GM12878 (cell line): ENCODE measurements around the gene IFIT5. TPM values are rescaled to one million over a fixed set of nuclear protein-coding genes. Genes with fewer than 3 reads are reported as not detected.

Experiments used
- ATAC-seq: fragments of 200-7000 bp; cut with Tn5 transposase; 3 replicates; pipeline ENCODE4 v1.9.1; 2020; ENCODE audit warnings: mild to moderate bottlenecking, moderate library complexity
- BruUV-seq: library from RNA; stranded (reverse); fragments of 400-500 nt; replicated peaks from 2 replicates; lab custom pipeline; 2021; lab: Mats Ljungman, UMichigan
- CTCF ChIA-PET: fragments of 300-600 bp; sonication (Branson Sonifier 250); formaldehyde crosslinking; extraction: SDS; loops from one replicate; lab custom pipeline; 2021; ENCODE audit warnings: inconsistent platforms; lab: Yijun Ruan, JAX
- POLR2A ChIA-PET: fragments of 350-600 bp; formaldehyde crosslinking; extraction: SDS; loops from one replicate; lab custom pipeline; 2021; ENCODE audit warnings: inconsistent platforms; lab: Charles Lee
- RAD21 ChIA-PET: fragments of 300-600 bp; sonication (Branson Sonifier 250); formaldehyde crosslinking; loops from one replicate; lab custom pipeline; 2023; ENCODE audit warnings: antibody characterized with exemption; ENCODE audit not compliant: unreplicated experiment; lab: Charles Lee
- SMC1A ChIA-PET: fragments of 300-600 bp; sonication (Branson Sonifier 250); formaldehyde crosslinking; loops from one replicate; lab custom pipeline; 2023; ENCODE audit not compliant: unreplicated experiment, uncharacterized antibody; lab: Charles Lee
- DNase-seq: peaks from one replicate; pipeline ENCODE4 v3.0.0-alpha.2; 2011; ENCODE audit warnings: low read depth, low spot score
- FAIRE-seq: peaks from 3 replicates; lab custom pipeline; 2011; peaks lifted over from hg19 to GRCh38; lab: Jason Lieb, UNC
- H2AFZ ChIP-seq: 2 replicates; pipeline ENCODE4 v1.6.0; 2011; ENCODE audit warnings: low read depth, low read length, control low read depth; ENCODE audit not compliant: control insufficient read depth
- H3K27ac ChIP-seq: 2 replicates; pipeline ENCODE4 v1.5.1; 2011; ENCODE audit warnings: control low read depth; ENCODE audit not compliant: control insufficient read depth, insufficient read depth
- H3K27me3 ChIP-seq, 2 experiments: replicated peaks in 1 of 2; 2 replicates each; pipeline versions ENCODE4 v1.6.0 to v1.6.1; 2011; ENCODE audit warnings: low read length in 1 of 2; ENCODE audit not compliant: control insufficient read depth in 2 of 2, insufficient read depth in 2 of 2
- H3K36me3 ChIP-seq, 2 experiments: 2 replicates each; pipeline ENCODE4 v1.5.1; 2011; ENCODE audit warnings: low read length in 1 of 2; ENCODE audit not compliant: control insufficient read depth in 2 of 2, insufficient read depth in 2 of 2
- H3K4me1 ChIP-seq: 2 replicates; pipeline ENCODE4 v1.6.1; 2011; ENCODE audit warnings: mild to moderate bottlenecking, low read length, moderate library complexity, mixed read lengths; ENCODE audit not compliant: control insufficient read depth, insufficient read depth
- H3K4me2 ChIP-seq: 2 replicates; pipeline ENCODE4 v1.6.0; 2011; ENCODE audit warnings: control low read depth; ENCODE audit not compliant: control insufficient read depth, insufficient read depth
- H3K4me3 ChIP-seq: fragments of 200-600 bp; sonication (generic); 2 replicates; pipeline ENCODE4 v1.5.1; 2016
- H3K79me2 ChIP-seq: 2 replicates; pipeline ENCODE4 v1.6.0; 2011; ENCODE audit warnings: low read length; ENCODE audit not compliant: control insufficient read depth, insufficient read depth
- H3K9ac ChIP-seq: 2 replicates; pipeline ENCODE4 v1.8.0; 2011; ENCODE audit warnings: low read length, control low read depth, mixed read lengths; ENCODE audit not compliant: control insufficient read depth, insufficient read depth
- H3K9me3 ChIP-seq: replicated peaks from 3 replicates; pipeline ENCODE4 v1.5.1; 2011; ENCODE audit warnings: mild to moderate bottlenecking, low read length; ENCODE audit not compliant: control insufficient read depth, insufficient read depth
- H4K20me1 ChIP-seq: 2 replicates; pipeline ENCODE4 v1.6.0; 2011; ENCODE audit not compliant: control insufficient read depth, insufficient read depth
- CTCF ChIP-seq, 3 experiments: IDR thresholded peaks in 2 of 3; conservative IDR thresholded peaks in 1 of 3; 2 replicates each; pipeline ENCODE4 v1.5.1; 2011; ENCODE audit warnings: low read depth in 3 of 3, low read length in 3 of 3, mild to moderate bottlenecking in 3 of 3, control low read depth in 2 of 3, moderate library complexity in 2 of 3, inconsistent platforms in 1 of 3, mixed read lengths in 1 of 3; ENCODE audit not compliant: control insufficient read depth in 2 of 3, insufficient read depth in 1 of 3; ENCODE audit errors: extremely low read depth in 1 of 3
- POLR2A ChIP-seq: IDR thresholded peaks from 2 replicates; pipeline ENCODE4 v1.6.1; 2011; ENCODE audit warnings: low read depth, mild to moderate bottlenecking, low read length
- POLR2AphosphoS5 ChIP-seq: IDR thresholded peaks from 2 replicates; pipeline ENCODE4 v1.6.1; 2011; ENCODE audit warnings: mild to moderate bottlenecking, low read length, inconsistent platforms
- ZBTB40 ChIP-seq: fragments of 450-650 bp; IDR thresholded peaks from 2 replicates; pipeline ENCODE4 v1.6.1; 2016; ENCODE audit warnings: mild to moderate bottlenecking, moderate library complexity, borderline replicate concordance
- WGBS: methylation state at CpG from one replicate; pipeline ENCODE4 v1.1.6; 2016; ENCODE audit warnings: low lambda C conversion rate; ENCODE audit not compliant: insufficient replicate concordance, insufficient coverage; ENCODE audit errors: missing lambda C conversion rate; 5-methylcytosine and 5-hydroxymethylcytosine counted together
- in situ Hi-C: fragments of 300-500 bp; cut with MboI; formaldehyde crosslinking; loops from 9 replicates; pipeline ENCODE4 v1.14.3; 2018; ENCODE audit warnings: mixed read lengths
- intact Hi-C: fragments of 100-400 bp; cut with micrococcal nuclease; formaldehyde crosslinking; loops from one replicate; pipeline ENCODE4 v1.14.2; 2022; ENCODE audit not compliant: unreplicated experiment
- polyA plus RNA-seq, 11 experiments: library from polyadenylated mRNA; depleted of rRNA in 4 of 11; unstranded in 6 of 11; stranded (reverse) in 5 of 11; fragments of >200 nt; fragmentation: Nextera tagmentation in 4 of 11; fragmentation: Illumina TruSeq in 1 of 11; extraction: Ambion mirVana in 4 of 11; extraction: Trizol in 1 of 11; gene quantifications; 1 replicate in 1 of 11; 2 replicates in 10 of 11; pipeline versions ENCODE4 v1.2.1 to v1.2.3, GENCODE V29; 2011 to 2016; ENCODE audit warnings: inconsistent platforms in 2 of 11, missing spikeins in 2 of 11, low read depth in 1 of 11
- total RNA-seq, 4 experiments: library from RNA; depleted of rRNA in 3 of 4; stranded (reverse); fragments of >200 nt in 3 of 4; fragmentation: Illumina TruSeq in 1 of 4; extraction: Trizol in 1 of 4; gene quantifications; 2 replicates each; pipeline versions ENCODE4 v1.2.1 to v1.2.3, GENCODE V29; 2013 to 2021

IFIT5 gene
- total and polyA plus RNA-seq, 10 of the 15 experiments (the other 5 are each of a cell fraction or from before 2014, with no cell fraction given) = 5.9 to 17.0 (median 10.4) TPM

DNA sequence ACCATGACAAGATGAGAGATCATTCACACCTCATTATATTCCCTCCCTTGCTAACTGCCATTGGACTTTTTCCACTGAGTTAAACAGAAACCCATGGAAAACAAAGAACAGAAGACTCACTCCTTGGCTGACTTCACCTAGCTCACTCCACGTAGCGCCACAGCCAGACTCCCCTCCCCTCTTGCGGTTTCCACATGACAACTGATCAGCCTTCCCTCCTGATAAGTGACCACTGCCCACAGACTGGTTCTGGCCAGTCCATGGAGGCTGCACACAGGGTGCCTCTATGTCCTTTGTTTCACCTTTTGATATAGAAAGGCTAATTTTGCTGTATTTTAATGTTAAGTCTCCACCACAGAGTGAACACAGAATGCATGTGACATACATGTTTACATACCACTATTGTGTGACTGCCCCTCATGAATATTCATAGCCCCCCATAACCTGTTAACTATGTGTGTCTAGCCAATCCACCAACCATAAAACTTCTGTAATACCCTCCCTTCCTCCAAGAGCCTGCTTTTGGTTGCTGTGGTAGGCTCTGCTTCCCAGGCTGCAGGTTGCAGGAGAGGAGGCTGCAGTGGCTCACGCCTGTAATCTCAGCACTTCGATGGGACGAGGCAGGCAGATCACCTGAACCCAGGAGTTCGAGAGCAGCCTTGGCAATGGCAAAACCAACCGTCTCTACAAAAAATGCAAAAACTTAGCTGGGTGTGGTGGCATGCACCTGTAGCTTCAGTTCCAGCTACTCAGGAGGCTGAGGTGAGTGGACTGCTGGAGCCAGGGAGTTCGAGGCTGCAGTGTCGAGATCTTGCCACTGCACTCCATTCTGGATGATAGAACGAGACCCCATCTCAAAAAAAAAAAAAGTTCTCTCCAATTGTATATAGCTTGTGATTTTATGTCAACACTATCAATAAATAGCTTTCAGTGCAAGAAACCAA is 10.0 kb upstream of the IFIT5 start:
- DNase-seq (no peak), ATAC-seq (no peak), FAIRE-seq (no peak)
- Histone ChIP-seq H3K79me2 (peaks cover 2% of the 10 kb centered on the region; the same call in 1 of the 2 replicates), H3K9me3 (no peaks in the 10 kb centered on the region; the same call in 2 of the 3 replicates), H3K27ac (no peak overlapping the region), H4K20me1 (no peaks in the 10 kb centered on the region), H3K9ac (no peak overlapping the region), H3K36me3 (peaks cover 0 to 15% of the 10 kb centered on the region in 2 experiments; a peak in 2 of 4 replicates), H3K4me1 (no peaks in the 10 kb centered on the region), H2AFZ (no peak overlapping the region), H3K27me3 (no peaks in the 10 kb centered on the region), H3K4me3 (no peak overlapping the region), H3K4me2 (no peak overlapping the region)
- intact Hi-C loops (no loop called here), in situ Hi-C loops (no loop called here)
- CTCF ChIA-PET = interaction anchor here (1.2 kb wide), 1 partner anchor 10 kb away, joined by 3 read pairs; the partner anchor contains the start of gene IFIT5
- SMC1A ChIA-PET = interaction anchor here (0.8 to 3.3 kb wide), 5 partner anchors 10 to 34 kb away, joined by 3 to 13 read pairs (median 3); partner anchors contain the start of genes IFIT1 and IFIT5
- RAD21 ChIA-PET = no interaction called here
- 0 out of 2 replicates have a peak, but pooled peaks have one; percentile 22 for TF ChIP-seq POLR2A
- TF ChIP-seq POLR2AphosphoS5 = peak; percentile 38; the same call in 1 of the 2 replicates
- TF ChIP-seq CTCF (IDR thresholded peaks at IDR 0.05 in 2 of 3, conservative IDR thresholded peaks at IDR 0.05 in 1 of 3; ENCODE audit: control insufficient read depth in 2 of 3, extremely low read depth in 1 of 3, insufficient read depth in 1 of 3, low read depth in 3 of 3, low read length in 3 of 3) = no peak
- TF ChIP-seq ZBTB40 = no peak
- BruUV-seq = no TSS peak
- 85% methylated on average over 11 of the region's 11 CpGs for WGBS
- POLR2A ChIA-PET = interaction anchor here (0.8 kb wide), 1 partner anchor 8 kb away, joined by 3 read pairs; no protein-coding TSS in a partner anchor
